ENCODE results near the gene DENND2C. TPM values are rescaled to one million over a fixed set of nuclear protein-coding genes. Genes with fewer than 3 reads are reported as not detected.

The DENND2C gene
- total and polyA plus RNA-seq, 9 donors = 1.5 to 3.6 (median 2.6) TPM

- no peaks in the 10 kb centered on the region for H3K36me3 ChIP-seq
- H3K9me3 ChIP-seq = no peaks in the 10 kb centered on the region
- 21 to 25% (median 22%) methylated on average over 4 of the region's 4 CpGs for WGBS, 3 donors
- TF ChIP-seq EP300 (IDR thresholded peaks at IDR 0.05) = no peak
- TF ChIP-seq CTCF (IDR thresholded peaks at IDR 0.05) = no peak
- TF ChIP-seq POLR2A (IDR thresholded peaks at IDR 0.05) = no peak
- H3K27me3 ChIP-seq = no peaks in the 10 kb centered on the region
- peak overlapping the region; percentile 63 for H3K4me3 ChIP-seq
- no peak for DNase-seq
- peak overlapping the region in 1 of 2 donors; percentile 44 for H3K27ac ChIP-seq
- intact Hi-C loops (cut with DNase I) = loop anchor here in 1 of 4 donors (2.0 to 10.0 kb wide), 2 partner anchors 41 to 371 kb away; partner anchors contain the start of gene CSDE1
- peaks cover 2% of the 10 kb centered on the region for H3K4me1 ChIP-seq (ENCODE audit: insufficient read depth)
These were observed 46.1 kb upstream of the DENND2C start for GRCh38 chr1:114715952-114716303.

- TF ChIP-seq EP300 (IDR thresholded peaks at IDR 0.05) (no peak), POLR2A (IDR thresholded peaks at IDR 0.05) (no peak), CTCF (IDR thresholded peaks at IDR 0.05) (no peak)
- Histone ChIP-seq H3K27ac (no peak overlapping the region), H3K9me3 (no peaks in the 10 kb centered on the region), H3K4me1 (ENCODE audit: insufficient read depth) (peaks cover 2% of the 10 kb centered on the region), H3K36me3 (no peaks in the 10 kb centered on the region), H3K4me3 (no peak overlapping the region), H3K27me3 (no peaks in the 10 kb centered on the region)
- WGBS, 3 donors = 19 to 31% (median 21%) methylated on average over 4 of the region's 4 CpGs
- intact Hi-C loops (cut with DNase I) = loop anchor here in 1 of 4 donors (10.0 kb wide), 1 partner anchor 368 kb away; no protein-coding TSS in a partner anchor
- DNase-seq = no peak
These were observed 43.1 kb upstream of the DENND2C start for GRCh38 chr1:114712977-114713376.

- no peak overlapping the region for H3K4me3 ChIP-seq
- no peaks in the 10 kb centered on the region for H3K4me1 ChIP-seq (ENCODE audit: insufficient read depth)
- DNase-seq = no peak
- WGBS, 3 donors = 94 to 97% (median 95%) methylated on average over 3 of the region's 3 CpGs
- no peaks in the 10 kb centered on the region for H3K9me3 ChIP-seq
- TF ChIP-seq CTCF (IDR thresholded peaks at IDR 0.05) = no peak
- TF ChIP-seq EP300 (IDR thresholded peaks at IDR 0.05) = no peak
- TF ChIP-seq POLR2A (IDR thresholded peaks at IDR 0.05) = no peak
- H3K36me3 ChIP-seq = no peaks in the 10 kb centered on the region
- intact Hi-C loops (cut with DNase I) = loop anchor here in 1 of 4 donors (10.0 kb wide), 1 partner anchor 366 kb away; no protein-coding TSS in a partner anchor
- no peak overlapping the region for H3K27ac ChIP-seq
- no peaks in the 10 kb centered on the region for H3K27me3 ChIP-seq
These were observed 40.5 kb upstream of the DENND2C start for GRCh38 chr1:114710360-114710759.

GRCh38 chr1:114707604-114708003 is 37.8 kb upstream of the DENND2C start:
- H3K4me1 ChIP-seq (ENCODE audit: insufficient read depth) = no peaks in the 10 kb centered on the region
- no peak for TF ChIP-seq EP300 (IDR thresholded peaks at IDR 0.05)
- TF ChIP-seq CTCF (IDR thresholded peaks at IDR 0.05) = no peak
- H3K27ac ChIP-seq = no peak overlapping the region
- H3K4me3 ChIP-seq = no peak overlapping the region
- no peak for DNase-seq
- WGBS, 3 donors = 79 to 88% (median 85%) methylated on average over 2 of the region's 2 CpGs
- intact Hi-C loops (cut with DNase I) = no loop called here
- no peaks in the 10 kb centered on the region for H3K36me3 ChIP-seq
- no peaks in the 10 kb centered on the region for H3K27me3 ChIP-seq
- H3K9me3 ChIP-seq = no peaks in the 10 kb centered on the region

All from ovary (tissue), 9 donors.